HL-60/S4 treated with phorbol 12-myristate 13-acetate at 8.2 ng/mL for 4 days and 3 days (cell line): ENCODE results near the gene CACNA2D4.

Experiments used
- in situ Hi-C: fragments of 300-500 bp; cut with MboI; formaldehyde crosslinking; loops from 2 replicates; pipeline ENCODE4 v1.15.0; 2022; ENCODE audit warnings: low sequenced_read_pairs

Gene CACNA2D4

DNA sequence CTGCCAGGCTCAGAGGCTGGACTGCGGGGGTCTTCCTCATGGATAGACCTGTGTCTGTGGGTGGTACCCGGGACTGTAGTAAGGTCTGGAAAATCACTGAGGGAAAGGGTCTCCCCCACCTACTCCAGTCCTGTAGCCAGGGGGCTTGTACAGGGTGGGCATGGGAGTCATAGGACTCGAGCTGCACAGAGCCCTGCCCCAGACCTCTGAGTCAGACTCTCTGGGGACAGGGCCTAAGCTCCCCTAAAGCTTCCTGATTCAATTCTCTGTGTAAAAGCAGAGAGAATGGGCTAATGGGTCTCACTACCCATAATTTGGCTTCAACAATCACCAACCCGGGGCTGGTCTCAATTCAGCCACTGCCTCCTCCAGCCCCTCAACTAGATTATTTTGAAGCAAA lies 71.0 kb downstream of the CACNA2D4 start:
- in situ Hi-C loops, result no loop called here

- in situ Hi-C loops, result no loop called here
Measured at GRCh38 chr12:1846421-1847405, 71.7 kb downstream of the CACNA2D4 start.

DNA sequence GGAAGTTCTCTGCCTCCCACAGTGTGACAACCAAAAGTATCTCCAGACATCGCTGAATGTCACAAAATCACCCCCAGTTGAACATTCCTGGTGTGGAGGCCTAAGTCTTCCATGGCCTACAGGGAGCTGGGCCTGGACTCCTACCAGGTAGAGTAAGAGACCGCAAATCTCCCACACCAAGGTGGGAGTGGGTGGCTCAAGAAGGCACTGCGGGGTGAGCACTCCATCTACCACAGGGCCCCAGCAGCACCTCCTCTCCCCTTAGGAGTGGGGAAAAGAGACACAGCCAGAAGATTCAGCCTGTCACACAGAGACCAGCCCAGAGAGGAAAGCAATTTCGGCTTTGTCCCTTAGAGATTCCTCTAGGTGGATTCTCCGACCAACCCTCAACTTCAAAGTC lies 72.6 kb downstream of the CACNA2D4 start:
- in situ Hi-C loops, result no loop called here

GRCh38 chr12:1845427-1845826 lies 73.0 kb downstream of the CACNA2D4 start:
- in situ Hi-C loops, result no loop called here

GRCh38 chr12:1844661-1845409 lies 73.6 kb downstream of the CACNA2D4 start:
- in situ Hi-C loops, result no loop called here

GRCh38 chr12:1844223-1844622 lies 74.2 kb downstream of the CACNA2D4 start:
- in situ Hi-C loops, result no loop called here

DNA sequence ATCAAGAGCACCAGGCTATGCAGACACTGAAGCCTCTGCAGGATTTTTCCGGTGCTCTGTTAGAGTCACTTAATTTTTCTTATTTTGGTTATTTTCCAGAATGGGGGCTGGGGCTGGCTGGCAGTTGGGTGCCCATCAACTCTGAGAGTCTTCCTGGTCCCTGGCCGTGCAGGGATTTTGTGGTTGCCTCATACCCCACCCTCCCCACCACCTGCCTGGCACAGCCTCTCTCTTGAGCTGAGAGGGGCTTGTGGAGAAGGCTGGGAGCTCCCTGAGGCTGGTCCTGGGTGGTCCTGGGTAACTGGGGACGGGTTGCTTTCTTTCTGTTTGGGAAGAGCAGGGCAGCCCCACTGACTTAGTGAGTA lies 74.8 kb downstream of the CACNA2D4 start:
- in situ Hi-C loops, result no loop called here

- in situ Hi-C loops, result no loop called here
Measured at GRCh38 chr12:1842905-1843640, 75.4 kb downstream of the CACNA2D4 start.

- in situ Hi-C loops, result no loop called here
Measured at GRCh38 chr12:1842183-1842904, 76.1 kb downstream of the CACNA2D4 start.

- in situ Hi-C loops, result no loop called here
Measured at GRCh38 chr12:1841586-1842182, 76.8 kb downstream of the CACNA2D4 start.

DNA sequence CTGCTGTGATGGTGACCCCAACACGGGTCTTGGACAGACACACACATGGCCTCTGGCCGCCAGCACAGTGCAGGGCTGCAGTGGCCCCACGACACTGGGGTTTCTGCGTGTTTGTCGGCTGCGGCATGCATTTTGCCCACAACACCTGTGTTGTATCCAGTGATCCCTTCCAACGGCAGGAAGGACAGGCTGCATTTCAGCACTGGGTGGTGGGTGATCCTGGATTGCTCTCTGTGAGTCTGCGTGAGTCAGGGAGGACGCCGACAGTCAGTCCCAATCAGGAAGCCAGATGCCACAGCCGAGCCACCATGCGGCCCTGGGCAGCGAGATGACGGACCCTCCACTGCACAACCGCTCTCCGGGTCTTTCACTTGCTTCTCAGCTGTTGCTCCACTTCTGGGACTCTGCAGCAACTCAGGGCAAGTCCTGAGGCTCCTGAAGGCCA lies 77.4 kb downstream of the CACNA2D4 start:
- in situ Hi-C loops, result no loop called here

DNA sequence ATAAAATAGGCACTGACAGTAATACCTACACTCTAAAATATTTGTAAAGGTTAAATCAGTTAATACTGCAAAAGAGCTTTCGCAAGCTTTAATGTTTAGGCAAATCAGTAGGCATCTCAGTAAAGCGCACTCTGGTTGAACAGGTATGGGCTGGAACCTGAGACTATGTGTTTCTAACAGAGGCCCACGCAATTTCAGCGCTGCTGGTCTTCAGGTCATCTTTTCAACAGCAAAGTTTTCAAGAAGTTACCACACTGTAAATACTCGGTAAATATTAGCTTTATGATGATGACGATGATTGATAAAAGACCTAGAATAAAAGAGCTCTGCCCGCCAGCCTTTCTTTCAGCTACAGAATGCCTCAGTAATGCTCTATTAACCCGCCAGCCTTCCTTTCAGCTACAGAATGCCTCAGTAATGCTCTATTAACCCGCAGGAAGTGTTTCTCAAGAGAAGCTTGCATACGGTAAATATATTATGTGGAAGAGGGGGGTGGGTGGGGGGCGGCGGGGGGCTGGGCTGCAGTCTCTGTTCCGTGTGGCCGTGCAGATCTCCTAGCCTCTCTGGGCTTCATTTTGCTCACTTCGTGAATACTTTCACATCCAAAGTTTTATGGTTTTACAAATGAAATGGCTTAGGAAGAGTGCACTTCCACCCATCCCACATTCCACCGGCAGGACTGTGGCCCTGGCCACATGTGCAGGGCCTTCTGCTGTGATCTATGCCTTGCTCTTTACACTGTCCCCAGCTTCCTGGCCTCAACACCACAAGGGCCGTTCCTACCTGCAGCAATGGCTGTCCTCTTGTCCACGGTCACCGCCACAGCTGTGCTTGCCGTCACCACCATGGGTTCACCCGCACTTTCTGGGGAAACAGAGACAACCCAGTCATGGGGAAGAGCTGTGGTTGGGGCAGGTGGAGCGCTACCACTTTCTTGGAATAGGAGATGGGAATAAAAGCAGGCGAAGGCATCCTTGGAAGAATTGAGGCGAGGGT lies 78.2 kb downstream of the CACNA2D4 start:
- in situ Hi-C loops, result no loop called here

DNA sequence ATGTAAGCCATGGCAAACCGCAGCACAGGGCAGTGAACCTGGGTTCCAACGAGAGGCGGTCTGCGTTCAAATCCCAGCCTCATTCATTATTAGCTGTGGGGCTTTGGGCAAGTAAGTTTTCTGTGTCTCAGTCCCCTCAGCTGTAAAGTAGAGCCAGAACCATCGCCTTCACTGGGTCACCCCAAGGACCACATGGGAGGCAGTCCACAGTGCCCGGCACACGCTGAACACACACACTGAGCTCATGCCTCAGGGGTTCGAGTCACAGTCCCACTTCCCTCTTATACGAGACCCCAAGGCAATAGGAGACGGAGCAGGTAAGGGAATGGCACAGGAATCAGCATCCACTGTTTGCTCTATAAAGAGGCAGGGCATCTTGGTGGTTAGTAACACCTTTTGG lies 79.0 kb downstream of the CACNA2D4 start:
- in situ Hi-C loops, result no loop called here

DNA sequence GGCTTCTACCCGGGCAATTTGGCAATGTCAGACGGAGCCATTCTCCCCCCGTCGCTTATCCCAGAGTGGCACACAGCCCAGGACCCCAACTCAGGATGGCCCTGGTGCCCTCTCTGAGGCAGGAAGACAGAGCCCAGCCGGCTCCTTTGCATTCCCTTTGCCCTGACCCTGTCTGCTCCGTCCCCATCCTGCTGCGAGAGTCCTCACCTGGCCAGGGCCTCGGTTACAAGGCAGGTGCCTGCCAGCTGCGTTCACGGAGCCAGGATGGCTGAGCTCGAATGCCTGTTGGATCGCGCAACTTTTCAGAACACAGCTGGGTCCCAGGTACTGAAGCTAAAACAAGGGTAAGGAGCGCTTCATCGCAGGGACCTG lies 79.5 kb downstream of the CACNA2D4 start:
- in situ Hi-C loops, result no loop called here

DNA sequence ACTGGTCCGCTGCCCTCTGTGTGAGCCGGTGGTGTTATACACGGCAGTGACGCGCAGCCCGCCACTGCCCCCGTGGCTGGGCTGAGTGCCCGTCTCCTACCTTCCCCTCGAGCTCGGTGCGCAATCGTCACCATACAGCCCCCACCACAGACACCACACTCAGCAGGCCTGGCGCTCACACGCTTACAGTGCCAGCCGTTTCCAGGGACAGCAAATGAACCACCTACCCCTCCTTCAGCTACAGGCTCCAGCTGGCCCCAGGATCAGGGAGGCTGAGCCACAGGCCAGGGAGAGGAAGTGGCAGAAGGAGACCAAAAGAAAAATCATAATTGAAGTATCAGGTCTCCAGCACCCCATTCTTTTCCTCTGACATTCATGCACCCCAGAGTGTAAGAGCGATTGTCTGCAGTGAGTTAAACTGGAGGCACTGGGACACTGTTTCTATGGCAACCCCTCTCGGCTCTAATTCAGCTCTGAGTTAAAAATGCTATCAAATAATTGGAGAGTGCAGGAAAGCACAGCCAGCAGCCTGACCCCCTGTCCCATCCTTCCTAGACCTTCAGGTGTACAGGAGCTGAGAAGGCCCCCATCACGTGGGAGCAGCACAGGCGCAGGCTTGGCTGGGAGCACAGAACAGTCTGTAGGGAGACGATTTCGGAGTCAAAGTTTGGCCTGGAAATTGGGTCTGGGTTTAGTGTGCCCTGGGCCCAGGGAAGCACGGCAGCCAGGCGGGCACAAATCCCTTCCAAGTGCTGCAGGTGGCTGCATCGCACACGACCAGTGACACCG lies 80.1 kb downstream of the CACNA2D4 start:
- in situ Hi-C loops, result no loop called here

DNA sequence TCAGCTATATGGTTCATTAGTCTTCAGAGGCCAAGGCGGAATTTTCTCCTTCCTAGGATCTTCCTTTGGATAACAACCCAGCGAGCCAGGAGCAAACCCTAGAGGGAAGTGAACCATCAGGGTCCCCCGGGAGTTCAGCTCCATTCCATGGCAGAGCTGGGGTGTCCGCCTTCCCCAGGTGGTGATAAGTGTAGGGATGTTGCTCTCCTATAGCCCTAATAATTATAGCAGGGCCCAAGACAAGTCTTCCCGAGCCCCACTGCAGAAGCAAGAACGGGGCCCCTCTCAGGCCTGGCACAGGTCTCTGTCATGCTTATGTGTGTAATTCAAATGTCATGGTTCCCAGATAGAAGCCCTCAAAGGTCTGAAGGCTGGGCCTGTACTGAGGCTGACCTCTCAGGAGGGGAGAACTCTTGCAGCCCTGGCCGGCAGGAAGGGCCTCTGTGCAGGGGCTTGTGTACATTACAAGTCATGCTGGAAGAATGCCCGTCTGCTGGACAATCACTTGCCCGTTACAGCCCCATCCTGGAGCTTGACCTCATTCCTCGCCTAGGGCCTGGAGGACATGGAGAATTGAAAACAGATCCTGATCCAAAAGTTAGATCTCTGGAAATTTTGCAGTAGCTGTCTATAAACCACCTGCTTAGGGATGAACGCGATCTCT lies 80.8 kb downstream of the CACNA2D4 start:
- in situ Hi-C loops, result no loop called here

- in situ Hi-C loops, result no loop called here
Measured at GRCh38 chr12:1836854-1837421, 81.5 kb downstream of the CACNA2D4 start.
